Measurements from ENCODE around the gene APMAP.
"Not testable (repeated sequence)": the region's sequence is repeated elsewhere in the genome, so short reads cannot be mapped to it uniquely, and the experiment has no call there.

APMAP gene

DNA sequence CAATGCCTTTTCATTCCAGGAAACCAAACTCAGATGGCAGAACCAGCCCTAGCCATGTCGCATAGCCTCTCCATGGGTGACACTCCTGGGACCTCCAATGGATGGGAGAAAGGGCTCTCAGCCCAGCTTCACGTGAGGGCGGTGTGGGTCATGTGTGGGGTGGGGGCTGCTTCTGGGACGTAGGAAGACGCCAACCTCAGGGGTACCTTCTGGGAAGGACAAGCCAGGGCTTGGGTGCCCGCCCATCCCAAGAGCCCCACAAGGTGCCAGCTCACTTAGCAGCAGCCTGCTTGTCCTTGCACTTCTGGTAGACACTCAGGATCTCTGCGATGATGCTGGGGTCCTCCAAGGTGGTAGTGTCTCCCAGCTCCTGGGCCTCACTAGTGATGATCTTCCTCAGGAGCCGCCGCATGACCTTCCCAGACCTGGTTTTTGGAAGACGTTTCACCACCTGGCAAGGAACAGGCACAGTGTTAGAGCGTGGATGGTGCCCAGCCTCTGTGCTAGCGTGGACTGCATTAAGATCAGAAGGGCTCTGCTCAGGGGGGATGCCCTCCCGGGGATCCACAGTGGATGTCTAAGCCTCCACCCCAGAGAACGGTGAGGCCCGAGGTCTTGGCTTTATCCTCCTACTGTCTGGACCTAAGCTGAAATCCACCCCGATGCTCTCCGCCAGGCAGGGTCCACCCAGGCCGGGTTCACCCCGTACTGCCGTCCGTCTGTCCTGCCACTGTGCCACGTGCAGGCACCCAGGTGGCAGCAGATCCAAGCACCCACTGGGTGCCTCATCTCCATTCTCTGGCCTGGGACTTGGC is 15.1 kb upstream of the APMAP start:
- no peak for DNase-seq (ENCODE audit: low spot score)

DNA sequence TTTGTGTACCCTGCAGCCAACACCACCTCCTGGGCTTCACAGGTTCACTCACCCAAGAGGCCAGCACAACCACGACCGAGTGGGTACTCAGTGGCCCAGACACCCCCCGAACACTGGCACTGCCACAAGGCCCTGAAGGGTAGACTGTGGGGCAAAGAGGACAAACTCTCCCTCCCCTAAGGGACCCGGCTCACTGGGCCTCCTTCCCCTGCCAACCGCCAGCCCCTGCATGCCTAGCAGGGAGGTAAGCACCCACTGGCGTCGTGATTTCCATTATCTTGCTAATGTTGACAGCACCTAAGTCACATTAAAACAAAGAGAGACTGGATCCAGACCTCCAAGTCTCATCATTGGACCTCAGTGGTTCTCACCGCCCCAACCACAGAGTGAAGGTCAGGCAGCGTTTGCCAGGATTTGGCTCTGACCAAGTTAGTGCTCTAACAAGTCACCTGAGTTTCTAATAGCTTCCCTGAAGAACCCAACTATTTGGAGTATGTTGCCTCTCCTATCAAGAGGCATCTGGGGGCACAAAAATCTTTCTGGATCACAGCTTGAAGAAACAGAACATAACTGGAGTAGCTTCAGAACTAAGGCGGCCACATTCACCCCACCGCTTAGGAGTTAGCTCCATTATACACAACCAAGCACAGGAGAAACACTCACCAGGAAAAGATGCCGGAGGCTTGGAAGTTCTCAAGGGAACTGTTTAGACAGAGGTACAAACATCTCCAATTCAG is 14.0 kb upstream of the APMAP start:
- DNase-seq (ENCODE audit: low spot score): no peak

DNA sequence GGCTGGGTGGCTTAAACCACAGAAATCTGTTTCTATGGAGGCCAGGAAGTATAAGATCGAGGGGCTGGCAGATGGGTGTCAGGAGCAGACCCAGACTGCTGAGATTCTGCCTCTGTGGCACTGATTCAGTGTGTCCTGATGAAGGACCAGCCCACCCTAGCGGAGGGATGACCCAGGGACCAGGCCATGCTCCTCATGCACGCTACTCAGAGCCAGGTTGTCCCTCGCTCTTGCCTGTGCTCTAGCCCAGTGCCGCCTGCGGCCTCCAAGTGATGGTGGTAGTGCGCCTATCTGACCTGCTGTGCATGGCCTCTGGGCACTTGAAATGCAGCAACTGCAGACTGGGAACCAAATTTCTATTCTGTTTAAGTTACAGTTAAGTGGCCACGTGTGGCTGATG is 13.1 kb upstream of the APMAP start:
- DNase-seq (ENCODE audit: low spot score): no peak

DNA sequence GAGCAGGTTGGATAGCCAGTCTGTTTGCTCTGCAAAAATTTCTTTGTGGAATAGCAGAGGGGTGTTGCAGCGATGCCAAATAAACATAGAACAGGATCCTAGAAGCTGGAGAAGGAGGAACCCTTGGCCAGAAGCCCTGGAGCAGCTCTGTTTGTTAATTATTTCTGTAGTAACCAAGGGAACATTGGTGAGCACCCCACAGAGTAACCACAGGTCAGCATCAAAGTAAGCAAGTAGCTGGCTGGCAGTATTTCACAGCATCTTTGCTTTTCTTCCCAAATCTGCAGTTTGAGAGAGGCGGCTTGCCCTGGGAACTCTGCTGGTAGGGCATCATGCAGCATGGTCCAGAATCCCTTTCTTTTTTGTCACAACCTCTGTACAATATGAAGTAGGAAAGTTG is 12.7 kb upstream of the APMAP start:
- no peak for DNase-seq (ENCODE audit: low spot score)

DNA sequence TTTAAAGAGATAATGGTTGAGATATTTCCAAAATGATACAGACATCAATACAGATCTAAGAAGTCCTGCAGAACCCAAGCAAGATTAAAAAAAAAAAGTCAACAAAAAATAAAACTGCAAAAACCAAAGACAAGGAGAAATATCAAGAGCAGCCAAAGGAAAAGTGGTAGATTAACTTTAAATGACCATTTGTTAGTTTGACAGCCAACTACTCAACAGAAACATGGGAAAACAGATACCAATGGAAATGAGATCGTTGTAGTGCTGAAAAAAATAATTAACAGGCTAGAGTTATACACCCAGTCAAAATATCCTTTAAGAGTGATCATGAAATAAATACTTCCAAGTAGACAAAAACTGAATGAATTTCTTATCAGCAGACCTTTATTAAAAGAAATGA is 10.5 kb upstream of the APMAP start:
- no peak for DNase-seq (ENCODE audit: low spot score)

DNA sequence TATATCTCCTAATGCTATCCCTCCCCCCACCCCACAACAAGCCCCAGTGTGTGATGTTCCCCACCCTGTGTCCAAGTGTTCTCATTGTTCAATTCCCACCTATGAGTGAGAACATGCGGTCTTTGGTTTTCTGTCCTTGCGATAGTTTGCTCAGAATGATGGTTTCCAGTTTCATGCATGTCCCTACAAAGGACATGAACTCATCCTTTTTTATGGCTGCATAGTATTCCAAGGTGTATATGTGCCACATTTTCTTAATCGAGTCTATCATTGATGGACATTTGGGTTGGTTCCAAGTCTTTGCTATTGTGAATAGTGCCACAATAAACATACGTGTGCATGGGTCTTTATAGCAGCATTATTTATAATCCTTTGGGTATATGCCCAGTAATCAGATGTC is 8.8 kb upstream of the APMAP start:
- not testable (repeated sequence) for DNase-seq (ENCODE audit: low spot score)

DNA sequence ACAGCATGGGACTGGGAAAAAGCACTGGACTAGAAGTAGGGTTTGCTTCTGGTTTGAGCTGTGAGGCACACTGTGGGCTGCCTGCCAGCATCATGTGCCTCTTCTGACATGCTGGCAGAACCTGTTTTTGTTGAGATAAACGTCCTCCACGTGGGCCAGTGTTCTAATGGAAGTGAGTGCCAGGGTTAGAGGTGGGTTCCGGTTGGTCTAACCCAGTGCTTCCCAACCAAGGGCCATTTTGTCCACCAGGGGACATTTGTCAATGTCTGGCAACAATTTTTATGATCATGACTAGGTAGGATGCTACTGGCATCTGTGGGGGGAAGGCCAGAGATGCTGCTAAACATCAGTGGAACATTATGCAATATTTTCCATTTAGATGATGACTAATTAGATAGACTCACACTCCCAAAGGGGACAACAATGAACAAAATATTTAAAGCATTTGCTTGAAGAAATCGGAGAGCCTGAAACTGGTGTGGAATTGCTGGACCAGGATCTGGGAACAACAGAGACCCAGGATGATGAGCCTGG is 7.8 kb upstream of the APMAP start:
- peak; percentile 74 for DNase-seq (ENCODE audit: low spot score)

DNA sequence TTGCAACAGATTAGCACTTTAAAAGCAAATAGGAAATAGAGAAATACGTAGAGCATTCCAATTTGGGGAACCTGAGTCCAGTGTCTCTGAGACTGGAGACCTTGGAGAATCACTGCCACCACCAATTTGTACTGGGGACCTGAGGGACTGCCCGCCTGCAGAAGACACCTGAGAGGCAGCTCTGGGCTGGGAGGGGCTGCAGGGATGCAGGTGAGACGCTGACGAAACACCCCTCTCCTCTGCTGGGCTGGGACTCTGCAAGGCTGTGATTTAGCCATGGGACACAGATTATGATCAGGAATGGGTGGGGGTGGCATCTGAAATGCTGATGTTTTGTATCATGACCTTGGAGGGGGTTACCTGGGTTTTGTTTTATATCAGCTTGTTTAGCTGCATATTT is 7.0 kb upstream of the APMAP start:
- no peak for DNase-seq (ENCODE audit: low spot score)

DNA sequence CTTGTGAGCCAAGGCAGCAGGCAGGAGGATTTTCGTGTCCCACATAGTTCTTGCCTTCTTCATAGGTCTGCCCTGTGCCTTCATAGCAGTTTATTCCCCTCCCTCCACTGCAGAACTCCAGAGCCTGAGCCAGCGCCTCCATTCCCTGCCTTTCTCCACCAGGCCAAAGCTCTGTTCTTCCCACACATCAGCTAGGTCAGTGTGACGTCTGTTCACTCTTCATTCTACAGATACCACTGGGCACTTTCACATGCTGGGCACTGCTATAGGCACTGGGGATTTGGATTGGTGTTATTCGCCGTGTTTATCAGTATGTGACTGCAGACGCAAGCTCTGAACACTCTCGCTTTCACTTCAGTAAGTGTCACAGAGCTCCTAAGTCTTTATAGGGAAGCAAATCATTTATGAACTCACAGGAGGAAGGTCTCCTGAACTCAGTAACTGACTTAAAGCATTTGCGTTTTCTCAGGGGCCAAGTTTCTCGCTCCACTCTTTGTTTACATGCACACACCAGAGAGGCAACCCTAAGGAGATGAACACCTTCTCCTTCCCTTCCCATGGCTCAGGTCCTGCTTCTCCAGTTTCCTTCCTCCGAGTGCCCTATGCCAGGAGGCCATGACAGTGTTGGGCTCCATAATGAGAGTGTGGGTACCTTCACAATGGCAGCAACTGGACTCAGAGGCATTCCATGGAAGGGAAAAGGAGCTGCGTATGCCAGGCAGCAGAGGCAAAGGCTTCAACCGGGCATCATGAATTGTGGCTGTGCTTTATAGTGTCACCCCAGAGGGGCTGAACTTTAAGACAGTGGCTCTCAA is 6.3 kb upstream of the APMAP start:
- no peak for DNase-seq (ENCODE audit: low spot score)

DNA sequence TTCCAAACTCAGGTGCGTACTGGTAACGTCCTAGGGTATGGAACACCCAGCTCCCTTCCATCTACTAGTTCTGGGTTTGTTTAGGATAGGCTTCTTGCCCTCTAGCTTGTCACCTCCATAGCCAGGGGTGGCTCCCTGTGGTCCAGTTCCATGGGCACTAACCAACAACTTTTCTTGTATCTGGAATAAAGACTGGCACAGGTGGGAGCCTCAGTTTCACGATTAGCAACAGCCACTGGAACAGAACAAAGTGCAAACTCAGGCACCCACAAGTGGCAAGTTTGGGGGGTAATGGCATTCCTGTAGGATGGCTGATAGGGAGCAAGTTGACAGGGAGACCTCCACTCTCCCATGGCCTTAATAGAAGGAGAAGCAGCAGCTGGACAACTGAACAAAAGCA is 5.6 kb upstream of the APMAP start:
- DNase-seq (ENCODE audit: low spot score): no peak

DNA sequence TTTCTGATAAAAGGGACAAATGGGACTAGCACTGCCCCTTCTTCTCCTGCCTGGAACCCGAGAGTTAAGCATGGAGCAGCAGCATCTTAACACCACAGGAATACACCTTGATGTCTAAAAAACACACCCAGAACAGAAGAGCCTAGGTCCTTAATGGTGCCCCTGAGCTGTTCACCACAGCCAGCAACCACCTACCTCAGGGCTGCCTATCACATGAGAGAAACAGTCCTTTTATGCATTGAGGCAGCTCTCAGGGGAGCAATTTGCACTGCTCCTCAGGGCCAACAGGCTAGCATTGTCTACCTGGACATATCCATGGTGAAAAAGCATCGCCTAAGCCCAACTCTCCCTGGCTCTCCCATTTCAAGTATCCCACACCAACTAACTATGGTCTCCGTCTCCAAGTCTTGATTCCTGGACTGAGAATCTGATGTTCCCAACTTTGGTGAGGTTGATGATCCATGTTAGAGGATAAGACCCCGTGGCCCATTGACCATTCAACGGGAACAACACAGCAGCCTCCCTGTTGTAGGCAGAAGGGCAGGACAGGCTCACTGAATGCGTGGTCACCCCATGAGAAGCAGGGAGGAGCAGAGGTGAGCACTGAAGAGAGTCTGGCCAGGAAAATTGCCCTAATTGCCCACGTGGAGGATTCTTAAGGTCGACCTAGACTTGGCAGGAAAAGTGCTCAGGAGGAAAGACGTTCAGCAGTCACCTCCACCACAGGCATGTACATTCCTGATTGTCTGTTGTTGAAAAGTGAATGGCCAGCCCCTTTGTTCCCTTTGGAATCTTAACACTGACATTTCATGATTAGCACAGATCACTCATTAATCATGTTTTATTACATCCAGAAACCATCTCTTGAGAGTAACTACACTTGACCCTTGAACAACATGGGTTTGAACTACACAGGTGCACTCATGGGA is 4.2 kb upstream of the APMAP start:
- DNase-seq (ENCODE audit: low spot score): no peak

DNA sequence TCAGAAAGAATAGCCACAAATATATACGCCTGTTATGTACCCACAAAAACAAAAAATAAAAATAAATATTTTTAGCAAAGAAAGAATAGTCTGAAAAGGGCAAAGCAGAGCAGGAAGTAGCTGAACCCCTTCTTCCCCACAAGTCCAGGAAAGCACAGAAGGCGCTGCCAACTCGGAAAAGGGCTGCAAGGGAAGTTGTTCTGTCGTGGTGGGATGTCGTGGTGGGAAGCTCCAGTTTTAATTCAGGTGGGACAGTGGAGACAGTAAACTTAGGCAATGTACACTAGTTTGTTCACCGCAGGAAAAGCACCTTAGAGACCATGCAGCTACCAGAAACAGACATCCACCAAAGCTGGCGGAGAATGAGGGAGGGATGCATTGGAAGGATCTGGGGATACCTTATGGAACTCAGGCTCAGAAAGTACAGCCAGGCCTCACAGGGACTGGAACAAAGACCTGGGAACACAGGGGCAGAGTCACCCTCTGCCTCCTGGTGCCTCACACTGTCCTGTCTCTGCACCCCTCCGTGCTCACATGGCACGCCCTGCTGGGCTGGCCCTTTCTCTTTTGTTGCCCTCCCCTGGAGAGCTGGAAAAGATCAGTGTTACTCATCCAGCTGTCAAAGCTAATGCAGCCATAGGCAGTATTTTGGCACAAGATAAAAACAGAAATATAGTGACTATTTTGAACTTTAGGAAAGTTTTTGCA is 3.3 kb upstream of the APMAP start:
- DNase-seq (ENCODE audit: low spot score): peak; percentile 48

DNA sequence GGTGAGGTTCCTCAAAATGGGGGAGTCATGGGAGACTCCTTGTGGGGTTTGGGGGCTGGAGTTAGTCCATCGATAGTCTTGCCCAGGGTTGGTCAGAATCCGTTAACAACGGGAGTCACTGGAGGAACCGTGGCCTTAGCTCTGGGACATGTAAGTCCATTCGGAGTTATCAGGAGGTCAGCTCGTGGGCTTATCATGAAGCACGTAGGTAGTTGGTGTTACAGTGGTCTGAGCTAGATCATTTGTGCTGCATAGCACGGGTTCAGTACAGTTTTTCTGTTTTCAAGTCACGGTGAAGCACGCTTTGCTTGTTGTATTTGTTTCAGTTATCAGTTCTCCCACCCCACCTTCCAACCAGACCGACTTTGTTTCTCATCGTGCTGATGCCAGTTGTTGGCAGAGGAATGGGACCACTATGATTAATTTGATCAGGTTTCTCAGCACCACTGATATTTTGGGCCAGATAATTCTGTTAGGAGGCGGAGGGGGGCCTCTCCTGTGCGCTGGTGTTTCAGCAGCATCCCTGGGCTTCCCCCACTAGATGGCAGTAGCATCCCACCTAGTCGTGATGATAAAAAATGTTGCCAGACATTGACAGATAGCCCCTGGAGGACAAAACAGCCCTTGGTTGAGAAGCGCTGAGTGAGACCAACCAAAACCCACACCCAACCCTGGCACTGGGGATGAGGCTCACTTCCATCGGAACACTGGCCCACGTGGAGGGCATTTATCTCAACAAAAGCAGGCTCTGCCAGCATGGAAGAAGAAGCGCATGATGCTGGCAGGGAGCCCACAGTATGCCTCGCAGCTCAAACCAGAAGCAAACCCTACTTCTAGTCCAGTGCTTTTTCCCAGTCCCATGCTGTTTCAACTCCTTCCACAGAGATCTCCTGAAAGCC is 2.2 kb upstream of the APMAP start:
- peak; percentile 80 for DNase-seq (ENCODE audit: low spot score)

DNA sequence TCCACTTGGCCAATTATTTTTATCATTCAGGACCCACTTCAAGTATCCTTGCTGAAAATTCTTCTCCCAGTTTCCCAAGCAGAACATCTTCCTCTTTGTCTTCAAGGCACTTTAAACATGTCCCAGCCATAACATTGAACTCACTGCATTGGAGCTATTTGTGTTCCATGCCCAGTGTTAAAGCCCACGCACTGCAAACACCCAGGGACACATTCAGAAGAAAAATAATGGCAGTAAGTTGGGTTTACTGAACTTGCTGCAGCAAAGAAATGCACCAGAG is 1.6 kb upstream of the APMAP start:
- DNase-seq (ENCODE audit: low spot score): no peak

DNA sequence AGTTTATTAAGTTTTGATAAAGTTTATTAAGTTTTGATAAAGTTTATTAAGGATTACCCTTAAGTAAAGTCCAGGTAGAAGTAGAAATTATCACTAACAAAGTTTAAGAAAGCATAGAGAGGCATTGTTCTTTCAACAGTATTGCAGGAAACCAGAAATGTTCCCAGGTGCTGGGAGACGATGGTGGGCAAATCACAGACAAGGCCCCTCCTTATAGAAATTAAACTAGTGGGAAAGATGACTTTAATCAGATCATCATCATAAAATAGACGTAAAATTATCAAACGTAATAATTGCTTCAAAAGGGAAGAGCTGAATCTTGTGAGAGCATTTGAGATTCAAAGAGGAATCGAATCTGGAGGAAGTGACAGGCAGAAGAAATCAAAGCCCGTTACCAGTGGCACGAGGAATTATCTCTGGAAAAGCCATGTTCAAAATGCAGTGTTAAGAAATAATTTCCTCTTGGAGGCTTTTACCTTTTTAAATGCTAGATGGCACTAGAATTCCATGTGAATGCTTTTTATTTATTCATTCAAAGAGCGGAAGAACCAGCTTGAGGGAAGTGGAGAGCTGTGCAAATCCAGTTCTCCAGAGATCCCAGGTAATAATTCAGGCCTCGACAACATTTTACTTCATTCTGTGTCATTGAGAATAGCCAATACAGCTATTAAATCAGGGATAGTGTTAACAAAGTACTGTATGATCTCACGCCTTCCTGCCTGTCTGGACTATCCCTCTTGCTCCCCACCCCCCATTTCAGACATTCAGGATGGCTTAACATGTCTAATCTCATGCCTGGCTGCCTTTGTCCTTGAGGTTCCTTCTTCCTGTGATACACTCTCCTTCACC is 1.0 kb upstream of the APMAP start:
- DNase-seq (ENCODE audit: low spot score): peak; percentile 24

DNA sequence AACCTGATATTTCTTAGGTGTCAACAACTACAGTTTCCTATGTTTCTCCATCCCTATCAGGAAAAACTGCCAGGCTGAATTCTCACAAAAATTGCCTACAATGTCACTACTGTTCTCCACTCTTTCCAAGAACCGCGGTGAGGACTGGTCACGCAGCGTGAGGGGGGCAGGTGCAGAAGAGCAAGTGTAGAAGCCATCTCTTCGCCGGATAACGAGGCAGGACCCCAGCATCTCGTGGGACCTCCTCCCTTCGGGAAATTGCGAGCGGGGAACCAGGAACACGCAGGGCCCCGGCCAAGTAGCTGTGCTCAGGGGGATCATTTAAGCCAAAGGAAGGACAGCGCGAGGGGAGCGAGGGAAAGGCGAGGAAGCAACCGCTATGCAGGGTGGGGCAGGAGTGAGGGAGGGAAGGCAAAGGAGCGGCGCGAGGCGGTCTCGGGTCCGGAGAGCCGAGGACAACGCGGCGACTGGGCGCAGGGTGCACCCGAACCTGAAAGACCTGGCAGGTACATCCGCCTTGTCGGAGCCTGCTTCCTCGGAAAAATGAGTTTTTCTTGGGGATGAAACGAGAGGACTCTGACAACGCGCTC is 559 bp downstream of the APMAP start:
- DNase-seq (ENCODE audit: low spot score): peak; percentile 43

DNA sequence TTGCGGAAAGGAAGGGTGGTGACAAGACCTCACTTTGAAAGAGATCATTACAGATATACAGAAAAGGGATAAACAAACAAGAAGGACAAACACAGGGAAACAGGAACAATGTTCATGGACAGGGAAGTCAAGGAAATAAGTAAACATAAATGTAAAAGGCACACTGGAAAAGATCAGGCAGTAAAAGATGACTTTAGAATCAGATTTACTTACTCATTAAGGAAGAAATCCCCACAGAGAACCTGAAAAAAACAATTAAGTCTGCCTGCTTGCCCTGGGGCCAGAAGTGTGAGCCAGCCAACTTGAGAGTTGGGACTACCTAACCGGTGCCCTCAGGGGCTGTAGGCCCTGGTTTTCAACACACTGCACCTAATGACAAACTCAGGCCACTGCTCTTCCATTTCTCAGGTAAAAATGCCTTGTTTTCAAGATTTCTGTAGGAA is 1.7 kb downstream of the APMAP start:
- no peak for DNase-seq (ENCODE audit: low spot score)

DNA sequence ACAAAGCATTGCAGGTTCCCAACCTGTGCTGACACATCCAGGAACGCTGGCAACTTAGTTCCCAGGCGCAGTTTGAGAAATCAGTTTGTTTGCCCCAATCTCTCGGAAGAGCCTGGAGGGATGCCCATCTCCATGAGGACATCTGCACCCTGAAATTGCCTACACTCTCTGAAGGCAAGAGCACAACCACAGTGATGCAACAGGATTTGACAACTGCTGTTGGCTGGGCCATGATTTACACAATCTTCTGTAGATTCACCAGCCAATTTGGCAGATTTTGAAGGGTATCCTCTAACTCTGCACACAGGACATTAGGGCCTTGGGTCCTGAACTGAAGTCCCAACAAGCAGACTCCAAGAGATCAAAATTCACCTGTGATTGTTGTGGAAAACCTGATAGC is 3.4 kb downstream of the APMAP start:
- DNase-seq (ENCODE audit: low spot score): no peak
